GM23338 (cell line): ENCODE measurements around the gene C2CD4D. TPM values are rescaled to one million over a fixed set of nuclear protein-coding genes. Genes with fewer than 3 reads are reported as not detected.

ENCODE experiments used
- ATAC-seq: fragments of 200-7000 bp; cut with Tn5 transposase; 3 replicates; pipeline ENCODE4 v1.9.1; 2020
- DNase-seq: peaks from one replicate; pipeline ENCODE4 v3.0.0-alpha.2; 2015; ENCODE audit warnings: low spot score
- H2AFZ ChIP-seq: fragments of 200-600 bp; sonication (generic); 2 replicates; pipeline ENCODE4 v1.8.0; 2016; ENCODE audit warnings: antibody characterized with exemption, mild to moderate bottlenecking, moderate library complexity
- H3F3A ChIP-seq: fragments of 200-600 bp; sonication (generic); replicated peaks from 2 replicates; pipeline ENCODE4 v1.8.0; 2017; ENCODE audit warnings: antibody characterized with exemption, mixed run types, low read depth
- H3K27ac ChIP-seq: fragments of 200-600 bp; sonication (generic); 2 replicates; pipeline ENCODE4 v1.6.1; 2016; ENCODE audit warnings: low read depth
- H3K27me3 ChIP-seq: fragments of 200-600 bp; sonication (generic); 2 replicates; pipeline ENCODE4 v1.8.0; 2016; ENCODE audit warnings: mild to moderate bottlenecking, mixed run types, moderate library complexity; ENCODE audit not compliant: insufficient read depth
- H3K36me3 ChIP-seq: fragments of 200-600 bp; sonication (generic); 2 replicates; pipeline ENCODE4 v1.8.0; 2016; ENCODE audit warnings: mild to moderate bottlenecking; ENCODE audit not compliant: insufficient read depth
- H3K4me1 ChIP-seq: fragments of 200-600 bp; sonication (generic); 2 replicates; pipeline ENCODE4 v1.8.0; 2016; ENCODE audit warnings: mild to moderate bottlenecking, moderate library complexity; ENCODE audit not compliant: insufficient read depth
- H3K4me2 ChIP-seq: fragments of 200-600 bp; sonication (generic); 2 replicates; pipeline ENCODE4 v1.7.1; 2017; ENCODE audit warnings: mixed run types
- H3K4me3 ChIP-seq: fragments of 200-600 bp; sonication (generic); 2 replicates; pipeline ENCODE4 v1.6.1; 2016; ENCODE audit warnings: mixed run types
- H3K79me2 ChIP-seq: fragments of 200-600 bp; sonication (generic); replicated peaks from 2 replicates; pipeline ENCODE4 v1.8.0; 2017; ENCODE audit warnings: mild to moderate bottlenecking; ENCODE audit not compliant: insufficient read depth
- H3K9me2 ChIP-seq: fragments of 200-600 bp; sonication (generic); 2 replicates; pipeline ENCODE4 v1.8.0; 2017; ENCODE audit not compliant: insufficient read depth
- H4K20me1 ChIP-seq: fragments of 200-600 bp; sonication (generic); replicated peaks from 2 replicates; pipeline ENCODE4 v1.8.0; 2017; ENCODE audit warnings: mild to moderate bottlenecking; ENCODE audit not compliant: insufficient read depth
- H3K27ac Mint-ChIP-seq: 2 replicates; pipeline ENCODE4 v1.8.0; 2020; ENCODE audit warnings: inconsistent platforms, mild to moderate bottlenecking, moderate library complexity, mixed read lengths
- H3K27me3 Mint-ChIP-seq: 3 replicates; pipeline ENCODE4 v1.8.0; 2022; ENCODE audit warnings: low read depth, mild to moderate bottlenecking, moderate library complexity, mixed read lengths, inconsistent platforms; ENCODE audit not compliant: insufficient read depth, poor library complexity
- H3K36me3 Mint-ChIP-seq: 3 replicates; pipeline ENCODE4 v1.8.0; 2021; ENCODE audit warnings: low read depth, mild to moderate bottlenecking, inconsistent platforms, moderate library complexity, mixed read lengths
- H3K4me1 Mint-ChIP-seq: 3 replicates; pipeline ENCODE4 v1.8.0; 2020; ENCODE audit warnings: mild to moderate bottlenecking, inconsistent platforms, mixed read lengths
- H3K4me3 Mint-ChIP-seq: 3 replicates; pipeline ENCODE4 v1.8.0; 2021; ENCODE audit warnings: moderate library complexity, mild to moderate bottlenecking, inconsistent platforms, mixed read lengths
- H3K9me3 Mint-ChIP-seq: 3 replicates; pipeline ENCODE4 v1.8.0; 2020; ENCODE audit warnings: moderate library complexity, mild to moderate bottlenecking, inconsistent platforms, mixed read lengths
- CREB1 ChIP-seq: fragments of 250-450 bp; sonication (Bioruptor Pico); IDR thresholded peaks from 2 replicates; pipeline ENCODE4 v1.5.0; 2020; ENCODE audit warnings: low read depth, mild to moderate bottlenecking, moderate library complexity
- CTCF ChIP-seq, 2 experiments: fragments of 200-600 bp in 1 of 2; sonication (generic) in 1 of 2; conservative IDR thresholded peaks; 2 replicates each; pipeline versions ENCODE4 v1.5.1 to v1.6.1; 2016 to 2017; ENCODE audit warnings: antibody characterized with exemption in 2 of 2, low read depth in 2 of 2, mild to moderate bottlenecking in 2 of 2, moderate library complexity in 1 of 2
- ETS1 ChIP-seq: IDR thresholded peaks from 2 replicates; pipeline ENCODE4 v1.6.1; 2016; ENCODE audit warnings: antibody characterized with exemption
- EZH2 ChIP-seq: fragments of 200-600 bp; sonication (generic); IDR thresholded peaks from one replicate; pipeline ENCODE4 v1.8.0; 2017; ENCODE audit warnings: antibody characterized with exemption, mild to moderate bottlenecking, low read depth; ENCODE audit not compliant: unreplicated experiment
- EZH2phosphoT487 ChIP-seq: fragments of 200-600 bp; sonication (generic); IDR thresholded peaks from one replicate; pipeline ENCODE4 v1.8.1; 2018; ENCODE audit warnings: antibody characterized with exemption; ENCODE audit not compliant: unreplicated experiment
- JUNB ChIP-seq: IDR thresholded peaks from one replicate; pipeline ENCODE4 v1.6.1; 2016; ENCODE audit warnings: antibody characterized with exemption; ENCODE audit not compliant: unreplicated experiment
- POLR2AphosphoS5 ChIP-seq: IDR thresholded peaks from 2 replicates; pipeline ENCODE4 v1.6.1; 2016; ENCODE audit warnings: antibody characterized with exemption, low read depth
- REST ChIP-seq: IDR thresholded peaks from one replicate; pipeline ENCODE4 v1.6.1; 2018; ENCODE audit warnings: antibody characterized with exemption; ENCODE audit not compliant: unreplicated experiment
- STAT1 ChIP-seq: IDR thresholded peaks from one replicate; pipeline ENCODE4 v1.6.1; 2016; ENCODE audit warnings: antibody characterized with exemption; ENCODE audit not compliant: unreplicated experiment
- ZNF331 ChIP-seq: fragments of 250-450 bp; sonication (Bioruptor Pico); IDR thresholded peaks from 2 replicates; pipeline ENCODE4 v1.5.0; 2020; ENCODE audit warnings: low read depth, mild to moderate bottlenecking, moderate library complexity
- polyA plus RNA-seq: library from polyadenylated mRNA; unstranded; fragments of >200 nt; fragmentation: Nextera tagmentation; extraction: Ambion mirVana; gene quantifications from 2 replicates; pipeline ENCODE4 v1.2.1, GENCODE V29; 2016
- total RNA-seq: library from RNA; depleted of rRNA; stranded (reverse); fragments of >200 nt; shearing (Covaris generic); gene quantifications from 2 replicates; pipeline ENCODE4 v1.2.3, GENCODE V29; 2014

Gene C2CD4D
- total and polyA plus RNA-seq, 2 experiments from 2014 or later = 0.35 to 0.82 TPM

DNA sequence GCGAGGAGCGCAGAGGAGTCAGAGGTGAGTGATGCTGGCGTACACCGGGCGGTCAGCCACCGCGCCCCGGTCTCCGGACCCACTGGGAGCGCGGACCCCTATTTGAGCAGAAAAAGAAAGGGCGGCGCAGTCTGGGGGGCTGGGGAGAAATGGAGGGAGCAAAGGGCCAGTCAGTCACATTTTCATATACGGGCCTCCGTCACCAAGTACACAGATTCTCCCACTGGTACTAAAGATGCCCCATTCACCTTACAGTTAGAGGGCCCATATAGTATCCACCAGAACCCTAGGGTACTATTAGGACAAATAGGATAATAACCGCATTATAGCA, 573 bp downstream of the C2CD4D start:
- H3K9me2 ChIP-seq = no peaks in the 10 kb centered on the region
- no peaks in the 10 kb centered on the region for H4K20me1 ChIP-seq
- Mint-ChIP-seq H3K9me3 (peaks cover 4% of the 10 kb centered on the region; the same call in 2 of the 3 replicates), H3K27ac (no peak overlapping the region), H3K36me3 (no peaks in the 10 kb centered on the region), H3K4me3 (peak overlapping the region; percentile 86), H3K4me1 (peaks cover 25% of the 10 kb centered on the region), H3K27me3 (peaks cover 29% of the 10 kb centered on the region)
- TF ChIP-seq ETS1 = no peak
- TF ChIP-seq EZH2phosphoT487 = no peak
- no peak for TF ChIP-seq CTCF (conservative IDR thresholded peaks at IDR 0.05; ENCODE audit: low read depth in 2 of 2)
- no peak for TF ChIP-seq STAT1
- no peak for TF ChIP-seq CREB1 (CRISPR knock-in tag)
- no peak for TF ChIP-seq EZH2
- TF ChIP-seq JUNB = no peak
- TF ChIP-seq ZNF331 (CRISPR knock-in tag) = no peak
- no peak for TF ChIP-seq REST
- no peak for TF ChIP-seq POLR2AphosphoS5
- ATAC-seq (peak; percentile 19), DNase-seq (no peak)
- peaks cover 21% of the 10 kb centered on the region for H3K4me1 ChIP-seq
- no peaks in the 10 kb centered on the region for H3K79me2 ChIP-seq
- H2AFZ ChIP-seq = peak overlapping the region; percentile 99
- H3K4me3 ChIP-seq = peak overlapping the region; percentile 84
- H3K27me3 ChIP-seq = peaks cover 45% of the 10 kb centered on the region
- peaks cover 5% of the 10 kb centered on the region; the same call in 1 of the 2 replicates for H3F3A ChIP-seq
- H3K4me2 ChIP-seq = peak overlapping the region; percentile 96
- H3K36me3 ChIP-seq = no peaks in the 10 kb centered on the region
- H3K27ac ChIP-seq = no peak overlapping the region
